AG04449 (cell line): Measurements from ENCODE around the gene MARF1.

Experiments used
- CTCF ChIA-PET: fragments of 350-600 bp; formaldehyde crosslinking; extraction: SDS; loops from one replicate; lab custom pipeline; 2021; ENCODE audit warnings: antibody characterized with exemption; lab: Yijun Ruan, JAX
- POLR2A ChIA-PET: fragments of 400-600, 350-600 bp; formaldehyde crosslinking; extraction: SDS; loops from one replicate; lab custom pipeline; 2020; ENCODE audit warnings: antibody characterized with exemption, inconsistent platforms; lab: Yijun Ruan, JAX
- DNase-seq: peaks from one replicate; pipeline ENCODE4 v3.0.0-alpha.2; 2010; ENCODE audit warnings: low read depth, low spot score
- H3K4me3 ChIP-seq: 2 replicates; pipeline ENCODE4 v1.5.1; 2011; ENCODE audit warnings: low read depth, mild to moderate bottlenecking, control low read depth, low read length
- TF ChIP-seq, protein P1 (sequence below): IDR thresholded peaks from one replicate; pipeline ENCODE4 v1.5.1; 2011; ENCODE audit warnings: mild to moderate bottlenecking, moderate library complexity, low read length, control low read depth, inconsistent platforms; ENCODE audit not compliant: insufficient read depth; ENCODE audit errors: missing control alignments

MARF1 gene

DNA sequence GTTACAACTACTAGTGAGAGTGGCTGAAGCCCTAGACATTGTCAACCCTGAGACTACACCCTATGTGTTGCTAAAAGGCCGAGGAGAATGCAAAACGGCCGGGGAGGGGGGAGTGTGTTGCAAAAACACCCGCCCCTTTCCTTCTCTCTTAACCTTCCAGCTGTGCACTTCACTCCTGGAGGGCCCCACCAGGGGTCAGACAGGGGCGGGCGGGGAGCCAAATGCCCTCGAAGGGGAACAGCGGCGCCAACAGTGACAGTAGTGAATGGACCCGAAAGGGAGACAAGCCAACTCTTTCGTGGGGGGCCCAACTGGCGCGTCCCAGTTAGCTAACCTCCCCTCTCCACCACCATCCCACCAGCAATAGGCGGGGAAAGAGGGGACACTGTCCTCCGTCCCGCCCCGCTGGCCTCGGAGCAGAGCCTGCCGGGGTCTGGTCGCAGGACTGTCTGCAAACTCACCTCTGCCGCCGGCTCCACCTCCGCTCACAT lies 352 bp downstream of the MARF1 start:
- ChIA-PET CTCF (interaction anchor here (1.0 to 3.5 kb wide), 6 partner anchors 19 to 215 kb away, joined by 3 to 20 read pairs (median 4); no protein-coding TSS in a partner anchor), POLR2A (interaction anchor here (1.2 to 1.7 kb wide), 3 partner anchors 10 to 63 kb away, joined by 3 to 4 read pairs (median 3); no protein-coding TSS in a partner anchor)
- no peak for DNase-seq
- peak overlapping the region; percentile 92 for H3K4me3 ChIP-seq
- TF ChIP-seq, protein P1, sequence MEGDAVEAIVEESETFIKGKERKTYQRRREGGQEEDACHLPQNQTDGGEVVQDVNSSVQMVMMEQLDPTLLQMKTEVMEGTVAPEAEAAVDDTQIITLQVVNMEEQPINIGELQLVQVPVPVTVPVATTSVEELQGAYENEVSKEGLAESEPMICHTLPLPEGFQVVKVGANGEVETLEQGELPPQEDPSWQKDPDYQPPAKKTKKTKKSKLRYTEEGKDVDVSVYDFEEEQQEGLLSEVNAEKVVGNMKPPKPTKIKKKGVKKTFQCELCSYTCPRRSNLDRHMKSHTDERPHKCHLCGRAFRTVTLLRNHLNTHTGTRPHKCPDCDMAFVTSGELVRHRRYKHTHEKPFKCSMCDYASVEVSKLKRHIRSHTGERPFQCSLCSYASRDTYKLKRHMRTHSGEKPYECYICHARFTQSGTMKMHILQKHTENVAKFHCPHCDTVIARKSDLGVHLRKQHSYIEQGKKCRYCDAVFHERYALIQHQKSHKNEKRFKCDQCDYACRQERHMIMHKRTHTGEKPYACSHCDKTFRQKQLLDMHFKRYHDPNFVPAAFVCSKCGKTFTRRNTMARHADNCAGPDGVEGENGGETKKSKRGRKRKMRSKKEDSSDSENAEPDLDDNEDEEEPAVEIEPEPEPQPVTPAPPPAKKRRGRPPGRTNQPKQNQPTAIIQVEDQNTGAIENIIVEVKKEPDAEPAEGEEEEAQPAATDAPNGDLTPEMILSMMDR = peak; percentile 22

DNA sequence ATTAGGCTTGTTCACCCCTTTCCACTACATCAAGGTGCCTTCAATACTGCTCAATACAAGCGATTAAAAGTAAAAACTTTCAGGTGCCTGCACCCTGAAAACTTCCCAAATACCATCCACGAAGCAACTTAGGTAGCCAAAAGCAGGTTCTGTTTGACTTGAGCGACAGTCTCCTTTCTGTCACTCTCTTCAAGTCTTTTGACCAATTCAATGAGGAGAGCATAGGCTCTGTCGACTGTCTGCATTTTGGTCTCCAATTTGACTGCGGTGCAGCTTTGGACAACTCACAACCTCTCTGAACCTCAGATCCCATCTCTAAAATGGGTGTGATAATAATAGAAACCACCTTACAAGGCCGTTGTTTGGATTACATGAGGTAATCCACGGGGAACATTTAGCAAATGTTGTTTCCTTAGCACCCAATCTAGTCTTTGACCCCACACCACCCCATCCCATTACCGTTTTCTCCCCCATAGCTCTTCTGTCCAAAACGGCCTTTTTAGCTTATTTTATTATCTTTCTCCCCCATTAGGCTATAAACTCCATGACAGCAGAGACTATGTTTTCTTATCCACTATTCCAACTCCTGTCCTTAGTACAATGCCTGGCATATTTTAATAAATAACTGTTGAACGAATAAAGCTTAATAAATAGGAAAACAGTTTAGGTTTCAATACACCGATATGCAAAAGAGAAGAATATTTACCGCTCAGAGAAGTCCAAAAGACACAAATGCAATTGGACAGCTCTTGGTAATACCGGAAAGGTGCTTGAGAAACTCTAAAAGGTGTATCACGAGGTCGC lies 999 bp downstream of the MARF1 start:
- peak overlapping the region; percentile 92 for H3K4me3 ChIP-seq
- ChIA-PET CTCF (interaction anchor here (0.8 to 3.5 kb wide), 7 partner anchors 8 to 65 kb away, joined by 3 to 20 read pairs (median 3); partner anchors contain the start of gene NDE1), POLR2A (interaction anchor here (1.2 to 1.7 kb wide), 3 partner anchors 10 to 64 kb away, joined by 3 to 4 read pairs (median 3); no protein-coding TSS in a partner anchor)
- TF ChIP-seq, protein P1 = no peak
- DNase-seq = no peak

DNA sequence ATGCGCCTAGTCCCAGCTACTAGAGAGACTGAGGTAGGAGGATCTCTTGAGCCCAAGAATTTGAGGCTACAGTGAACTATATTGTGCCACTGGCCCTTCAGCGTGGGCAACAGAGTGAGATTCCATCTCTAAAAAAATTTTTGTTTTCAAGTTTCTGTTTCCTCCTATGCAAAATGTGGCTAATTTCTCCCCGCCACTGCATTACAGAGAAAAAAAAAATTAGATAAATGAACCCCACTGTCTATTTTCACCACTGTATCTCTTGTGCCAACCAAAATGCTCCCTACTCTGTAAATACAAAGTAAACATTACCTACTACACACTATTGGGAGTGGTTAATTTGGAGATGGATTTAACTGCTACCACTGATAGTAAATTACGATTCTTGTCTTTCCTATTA lies 2.0 kb downstream of the MARF1 start:
- ChIA-PET POLR2A (no interaction called here), CTCF (interaction anchor here (1.4 to 3.5 kb wide), 3 partner anchors 9 to 63 kb away, joined by 3 to 20 read pairs (median 3); partner anchors contain the start of gene NDE1)
- H3K4me3 ChIP-seq = no peak overlapping the region
- no peak for DNase-seq
- TF ChIP-seq, protein P1 = no peak

DNA sequence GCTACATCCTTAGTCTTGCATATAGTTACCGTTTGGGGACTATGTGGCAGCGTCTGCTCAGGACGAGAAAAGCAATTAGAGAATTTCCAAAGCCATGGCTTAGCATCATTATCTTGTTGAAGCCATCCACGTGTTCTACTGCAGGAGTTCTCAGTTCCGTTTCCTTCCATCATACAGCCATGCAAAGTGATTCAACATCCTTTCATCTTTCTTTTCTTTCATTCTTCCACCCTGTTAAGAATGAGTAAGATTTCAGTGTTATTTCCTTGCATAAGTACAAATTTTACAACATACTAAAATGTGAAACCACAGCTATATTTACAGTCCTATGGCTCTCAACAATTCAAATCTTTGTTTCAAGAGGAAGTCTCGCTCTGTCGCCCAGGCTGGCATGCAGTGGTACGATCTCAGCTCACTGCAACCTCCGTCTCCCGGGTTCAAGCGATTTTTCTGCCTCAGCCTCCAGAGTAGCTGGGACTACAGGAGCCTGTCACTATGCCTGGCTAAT lies 3.8 kb downstream of the MARF1 start:
- no peak overlapping the region for H3K4me3 ChIP-seq
- no peak for DNase-seq
- TF ChIP-seq, protein P1 = no peak
- ChIA-PET POLR2A (no interaction called here), CTCF (no interaction called here)

DNA sequence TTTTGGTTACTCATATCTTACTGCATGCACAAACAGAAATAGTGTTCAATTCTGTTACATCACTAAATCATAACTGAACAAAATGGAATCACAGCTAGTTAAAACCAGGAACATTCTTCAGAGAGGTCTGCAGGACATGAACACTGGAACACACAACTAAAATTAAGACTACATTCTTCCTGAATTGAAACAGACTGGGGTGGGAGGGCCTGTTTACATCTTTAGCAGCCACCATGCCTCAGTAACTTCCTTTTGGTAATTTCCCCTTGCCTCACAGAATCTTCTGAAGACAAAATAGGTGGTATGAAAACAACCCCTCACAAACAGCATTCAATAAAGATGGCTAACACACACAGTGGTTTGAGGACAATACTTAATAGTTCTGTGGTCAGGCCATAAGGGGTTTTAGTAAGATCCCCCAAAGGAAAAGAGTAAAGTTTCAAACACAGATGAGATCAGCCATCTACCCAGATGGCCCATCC lies 6.5 kb downstream of the MARF1 start:
- TF ChIP-seq, protein P1 = no peak
- ChIA-PET POLR2A (no interaction called here), CTCF (no interaction called here)
- no peak overlapping the region for H3K4me3 ChIP-seq
- DNase-seq = no peak

DNA sequence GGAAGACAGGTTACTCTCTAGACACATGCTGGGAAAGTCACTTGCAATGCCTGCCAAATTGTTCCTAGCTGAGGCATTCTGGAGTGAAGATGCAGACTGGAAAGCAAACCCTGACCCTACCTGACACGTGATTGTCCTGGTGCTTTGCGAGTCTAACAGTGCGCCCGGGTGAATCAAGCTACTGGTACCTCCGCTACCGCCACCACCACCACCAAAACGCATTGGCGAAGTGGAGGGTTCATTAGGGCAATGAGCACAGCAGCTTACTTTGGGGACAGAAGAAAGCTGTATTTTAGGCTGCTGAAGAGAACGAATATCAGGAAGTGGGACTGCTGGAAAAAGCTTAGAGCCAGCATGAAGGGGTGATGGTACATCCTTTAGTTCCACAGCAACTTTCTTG lies 7.0 kb downstream of the MARF1 start:
- no peak overlapping the region for H3K4me3 ChIP-seq
- no peak for DNase-seq
- POLR2A ChIA-PET = no interaction called here
- TF ChIP-seq, protein P1 = no peak
- CTCF ChIA-PET = no interaction called here
